ENCODE data around the gene KHDC4.

DNA sequence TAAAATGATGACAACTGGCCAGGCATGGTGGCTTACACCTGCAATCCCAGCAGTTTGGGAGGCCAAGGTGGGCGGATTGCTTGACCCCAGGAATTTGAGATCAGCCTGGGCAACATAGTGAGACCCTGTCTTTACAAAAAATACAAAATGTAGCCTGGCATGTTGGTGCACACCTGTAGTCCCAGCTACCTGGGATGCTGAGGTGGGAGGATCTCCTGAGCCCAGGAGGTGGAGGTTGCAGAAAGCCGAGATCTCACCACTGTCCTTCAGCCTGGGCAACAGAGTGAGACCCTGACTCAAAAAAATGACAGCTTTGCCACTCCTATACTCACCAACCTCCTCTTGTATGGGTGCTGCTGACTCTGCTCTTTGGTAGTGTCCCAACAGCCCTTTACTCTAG lies 56.3 kb downstream of the KHDC4 start:
- TF ChIP-seq EHMT2 (IDR thresholded peaks at IDR 0.05) (no peak), TCF7L2 (IDR thresholded peaks at IDR 0.05; ENCODE audit: low read depth, low read length) (no peak), SNRNP70 (optimal IDR thresholded peaks at IDR 0.05; ENCODE audit: low read depth, low read length) (no peak), CTCF (IDR thresholded peaks at IDR 0.05 in 2 of 3, conservative IDR thresholded peaks at IDR 0.05 in 1 of 3; ENCODE audit: insufficient read depth in 2 of 3, low read depth in 1 of 3, low read length in 3 of 3) (no peak), NFIC (IDR thresholded peaks at IDR 0.05) (no peak), C11orf30 (IDR thresholded peaks at IDR 0.05; ENCODE audit: low read depth) (no peak), CBFB (CRISPR knock-in tag; IDR thresholded peaks at IDR 0.05) (no peak), SP2 (IDR thresholded peaks at IDR 0.05; ENCODE audit: extremely low read depth, low read depth, low read length, poor library complexity, severe bottlenecking) (no peak), ZNF644 (tag; IDR thresholded peaks at IDR 0.05; ENCODE audit: low read depth) (no peak), MYC (IDR thresholded peaks at IDR 0.05; ENCODE audit: low read depth, low read length) (no peak), MYC (CRISPR knock-in tag; IDR thresholded peaks at IDR 0.05; ENCODE audit: borderline replicate concordance, low read depth) (no peak), GTF2F1 (IDR thresholded peaks at IDR 0.05; ENCODE audit: low read depth, low read length) (no peak)
- TF ChIP-seq, protein P1, sequence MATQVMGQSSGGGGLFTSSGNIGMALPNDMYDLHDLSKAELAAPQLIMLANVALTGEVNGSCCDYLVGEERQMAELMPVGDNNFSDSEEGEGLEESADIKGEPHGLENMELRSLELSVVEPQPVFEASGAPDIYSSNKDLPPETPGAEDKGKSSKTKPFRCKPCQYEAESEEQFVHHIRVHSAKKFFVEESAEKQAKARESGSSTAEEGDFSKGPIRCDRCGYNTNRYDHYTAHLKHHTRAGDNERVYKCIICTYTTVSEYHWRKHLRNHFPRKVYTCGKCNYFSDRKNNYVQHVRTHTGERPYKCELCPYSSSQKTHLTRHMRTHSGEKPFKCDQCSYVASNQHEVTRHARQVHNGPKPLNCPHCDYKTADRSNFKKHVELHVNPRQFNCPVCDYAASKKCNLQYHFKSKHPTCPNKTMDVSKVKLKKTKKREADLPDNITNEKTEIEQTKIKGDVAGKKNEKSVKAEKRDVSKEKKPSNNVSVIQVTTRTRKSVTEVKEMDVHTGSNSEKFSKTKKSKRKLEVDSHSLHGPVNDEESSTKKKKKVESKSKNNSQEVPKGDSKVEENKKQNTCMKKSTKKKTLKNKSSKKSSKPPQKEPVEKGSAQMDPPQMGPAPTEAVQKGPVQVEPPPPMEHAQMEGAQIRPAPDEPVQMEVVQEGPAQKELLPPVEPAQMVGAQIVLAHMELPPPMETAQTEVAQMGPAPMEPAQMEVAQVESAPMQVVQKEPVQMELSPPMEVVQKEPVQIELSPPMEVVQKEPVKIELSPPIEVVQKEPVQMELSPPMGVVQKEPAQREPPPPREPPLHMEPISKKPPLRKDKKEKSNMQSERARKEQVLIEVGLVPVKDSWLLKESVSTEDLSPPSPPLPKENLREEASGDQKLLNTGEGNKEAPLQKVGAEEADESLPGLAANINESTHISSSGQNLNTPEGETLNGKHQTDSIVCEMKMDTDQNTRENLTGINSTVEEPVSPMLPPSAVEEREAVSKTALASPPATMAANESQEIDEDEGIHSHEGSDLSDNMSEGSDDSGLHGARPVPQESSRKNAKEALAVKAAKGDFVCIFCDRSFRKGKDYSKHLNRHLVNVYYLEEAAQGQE (IDR thresholded peaks at IDR 0.05; ENCODE audit: borderline replicate concordance) = no peak
- TF ChIP-seq, protein P1 (CRISPR knock-in tag; IDR thresholded peaks at IDR 0.05; ENCODE audit: low read depth) = no peak

All from K562 (cell line).